ENCODE data around the gene NXPH4.

NXPH4 gene

GRCh38 chr12:57273516-57273915 is 56.9 kb downstream of the NXPH4 start:
- DNase-seq (ENCODE audit: low read depth in 2 of 2): no peak

All from activated CD8-positive, alpha-beta memory T cell treated with anti-CD3 and anti-CD28 coated beads for 4 hours (primary cell).